Measurements from ENCODE around the gene NFXL1.

NFXL1 gene

DNA sequence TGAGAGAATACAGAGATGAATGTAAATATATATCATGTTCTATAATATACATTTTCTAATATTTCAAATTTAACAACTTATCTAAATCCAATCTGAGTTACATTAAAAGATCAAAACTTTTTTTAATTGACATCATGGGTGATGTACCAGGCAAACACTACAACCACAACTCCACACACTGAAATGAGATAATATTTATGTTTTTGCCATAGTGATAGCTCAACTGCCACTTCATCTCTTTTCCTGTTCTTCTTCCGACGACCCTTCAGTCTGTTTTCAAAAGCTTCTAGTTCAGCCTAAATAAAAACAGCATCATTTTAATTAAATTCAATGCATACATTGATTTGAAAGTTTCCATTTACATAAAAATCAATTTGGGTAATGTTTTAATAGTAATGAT, 66.3 kb downstream of the NFXL1 start:
- TF ChIP-seq, protein P1, sequence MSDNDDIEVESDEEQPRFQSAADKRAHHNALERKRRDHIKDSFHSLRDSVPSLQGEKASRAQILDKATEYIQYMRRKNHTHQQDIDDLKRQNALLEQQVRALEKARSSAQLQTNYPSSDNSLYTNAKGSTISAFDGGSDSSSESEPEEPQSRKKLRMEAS (IDR thresholded peaks at IDR 0.05; ENCODE audit: low read depth, low read length), result no peak
- TF ChIP-seq, protein P2, sequence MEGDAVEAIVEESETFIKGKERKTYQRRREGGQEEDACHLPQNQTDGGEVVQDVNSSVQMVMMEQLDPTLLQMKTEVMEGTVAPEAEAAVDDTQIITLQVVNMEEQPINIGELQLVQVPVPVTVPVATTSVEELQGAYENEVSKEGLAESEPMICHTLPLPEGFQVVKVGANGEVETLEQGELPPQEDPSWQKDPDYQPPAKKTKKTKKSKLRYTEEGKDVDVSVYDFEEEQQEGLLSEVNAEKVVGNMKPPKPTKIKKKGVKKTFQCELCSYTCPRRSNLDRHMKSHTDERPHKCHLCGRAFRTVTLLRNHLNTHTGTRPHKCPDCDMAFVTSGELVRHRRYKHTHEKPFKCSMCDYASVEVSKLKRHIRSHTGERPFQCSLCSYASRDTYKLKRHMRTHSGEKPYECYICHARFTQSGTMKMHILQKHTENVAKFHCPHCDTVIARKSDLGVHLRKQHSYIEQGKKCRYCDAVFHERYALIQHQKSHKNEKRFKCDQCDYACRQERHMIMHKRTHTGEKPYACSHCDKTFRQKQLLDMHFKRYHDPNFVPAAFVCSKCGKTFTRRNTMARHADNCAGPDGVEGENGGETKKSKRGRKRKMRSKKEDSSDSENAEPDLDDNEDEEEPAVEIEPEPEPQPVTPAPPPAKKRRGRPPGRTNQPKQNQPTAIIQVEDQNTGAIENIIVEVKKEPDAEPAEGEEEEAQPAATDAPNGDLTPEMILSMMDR (IDR thresholded peaks at IDR 0.05; ENCODE audit: low read depth, low read length), result no peak
- TF ChIP-seq POLR2A (IDR thresholded peaks at IDR 0.05; ENCODE audit: extremely low read depth, insufficient read length) (no peak), MYC (IDR thresholded peaks at IDR 0.05; ENCODE audit: low read depth, low read length) (no peak)
- no peak for DNase-seq (ENCODE audit: low read depth)
- no peak overlapping the region for H3K4me3 ChIP-seq (ENCODE audit: low read depth, low read length)

DNA sequence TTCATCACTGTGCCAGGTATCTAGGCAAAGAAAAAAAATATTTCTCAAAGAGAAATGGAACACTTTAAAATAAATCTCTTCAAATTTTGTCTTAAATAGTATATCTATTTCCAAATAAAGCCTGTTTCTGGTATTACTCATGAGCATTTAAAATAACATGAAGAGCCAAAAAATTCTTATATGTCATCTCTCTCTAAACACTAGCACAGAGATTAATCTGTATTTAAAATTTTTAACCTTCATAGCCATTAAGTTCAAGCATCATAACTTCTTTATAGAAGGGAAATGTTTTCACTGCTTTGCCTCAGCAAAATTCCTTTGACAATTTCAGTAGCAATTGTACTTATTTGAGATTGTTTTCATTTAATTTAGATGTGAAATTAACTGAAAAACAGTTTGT, 71.4 kb downstream of the NFXL1 start:
- no peak for TF ChIP-seq POLR2A (IDR thresholded peaks at IDR 0.05; ENCODE audit: extremely low read depth, insufficient read length)
- TF ChIP-seq, protein P1 (IDR thresholded peaks at IDR 0.05; ENCODE audit: low read depth, low read length), result no peak
- TF ChIP-seq MYC (IDR thresholded peaks at IDR 0.05; ENCODE audit: low read depth, low read length), result no peak
- TF ChIP-seq, protein P2 (IDR thresholded peaks at IDR 0.05; ENCODE audit: low read depth, low read length), result no peak
- no peak for DNase-seq (ENCODE audit: low read depth)

DNA sequence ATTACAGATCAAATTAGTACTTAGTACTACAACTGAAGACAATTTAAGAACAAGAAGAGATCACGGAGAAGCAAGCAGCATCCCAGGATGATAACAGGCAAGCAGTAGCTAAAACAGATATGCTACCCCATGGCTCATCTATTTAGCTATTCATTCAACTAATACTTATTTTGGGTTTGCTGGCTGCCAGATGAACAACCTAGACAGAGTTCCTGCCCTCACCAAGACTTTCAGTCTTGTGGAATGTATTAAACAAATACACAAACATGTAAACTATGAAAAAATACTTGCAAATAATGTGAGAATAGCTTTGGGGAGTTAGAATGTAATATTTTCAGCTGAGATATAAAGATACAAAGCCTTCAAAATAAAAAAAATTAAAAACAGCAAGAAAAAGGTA, 74.1 kb downstream of the NFXL1 start:
- no peak for DNase-seq (ENCODE audit: low read depth)
- no peak overlapping the region for H3K4me3 ChIP-seq (ENCODE audit: low read depth, low read length)
- TF ChIP-seq, protein P1 (IDR thresholded peaks at IDR 0.05; ENCODE audit: low read depth, low read length), result no peak
- TF ChIP-seq, protein P2 (IDR thresholded peaks at IDR 0.05; ENCODE audit: low read depth, low read length), result no peak
- TF ChIP-seq MYC (IDR thresholded peaks at IDR 0.05; ENCODE audit: low read depth, low read length) (no peak), POLR2A (IDR thresholded peaks at IDR 0.05; ENCODE audit: extremely low read depth, insufficient read length) (no peak)

More for the DNA sequence above, 71.4 kb downstream of the NFXL1 start:
- no peak overlapping the region for H3K4me3 ChIP-seq (ENCODE audit: low read depth, low read length)

DNA sequence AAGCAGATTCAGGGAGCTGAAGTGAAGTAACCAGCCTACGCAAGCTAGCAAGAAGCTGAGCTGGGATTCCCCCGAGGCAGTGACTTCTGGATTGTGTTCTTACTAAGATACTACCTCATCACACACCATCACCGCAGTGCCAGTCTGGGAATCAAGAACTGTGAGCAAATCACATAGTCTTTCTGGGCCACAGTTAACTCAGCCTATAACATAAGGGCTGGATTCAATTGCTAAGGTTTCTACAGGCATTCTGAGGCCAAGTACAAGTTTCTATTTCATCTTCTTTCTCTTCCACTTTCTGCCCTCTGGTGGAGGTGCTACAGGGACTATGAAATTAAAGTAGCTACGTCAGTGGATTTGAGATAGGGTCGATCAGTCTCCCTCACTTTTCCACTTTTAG, 75.1 kb downstream of the NFXL1 start:
- no peak for TF ChIP-seq MYC (IDR thresholded peaks at IDR 0.05; ENCODE audit: low read depth, low read length)
- no peak for TF ChIP-seq POLR2A (IDR thresholded peaks at IDR 0.05; ENCODE audit: extremely low read depth, insufficient read length)
- TF ChIP-seq, protein P1 (IDR thresholded peaks at IDR 0.05; ENCODE audit: low read depth, low read length), result no peak
- TF ChIP-seq, protein P2 (IDR thresholded peaks at IDR 0.05; ENCODE audit: low read depth, low read length), result peak; percentile 27
- H3K4me3 ChIP-seq (ENCODE audit: low read depth, low read length), result no peak overlapping the region
- peak; percentile 47 for DNase-seq (ENCODE audit: low read depth)

DNA sequence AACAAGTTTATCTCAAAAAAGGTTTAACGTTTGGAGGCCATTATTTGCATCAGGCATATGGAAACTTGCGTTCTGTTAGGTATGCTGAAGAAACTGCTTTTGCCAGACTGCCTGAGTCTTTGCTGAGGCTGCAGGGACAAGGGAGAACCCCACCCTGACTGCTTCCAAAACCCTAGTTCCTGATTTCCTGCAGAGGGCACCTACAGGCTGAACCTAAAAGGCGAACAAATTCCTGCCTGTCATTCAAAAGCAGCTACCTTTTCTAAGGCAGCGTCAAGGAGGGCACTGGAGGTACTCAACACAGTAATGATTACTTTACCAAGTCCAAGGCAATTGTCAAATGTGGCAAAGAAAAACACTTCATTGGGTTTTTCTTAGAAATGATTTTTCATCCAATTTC, 75.9 kb downstream of the NFXL1 start:
- TF ChIP-seq, protein P2 (IDR thresholded peaks at IDR 0.05; ENCODE audit: low read depth, low read length), result no peak
- TF ChIP-seq MYC (IDR thresholded peaks at IDR 0.05; ENCODE audit: low read depth, low read length) (no peak), POLR2A (IDR thresholded peaks at IDR 0.05; ENCODE audit: extremely low read depth, insufficient read length) (no peak)
- TF ChIP-seq, protein P1 (IDR thresholded peaks at IDR 0.05; ENCODE audit: low read depth, low read length), result no peak
- peak; percentile 19 for DNase-seq (ENCODE audit: low read depth)
- H3K4me3 ChIP-seq (ENCODE audit: low read depth, low read length), result no peak overlapping the region
